A673 (cell line): ENCODE measurements around the gene ZBTB16. TPM values are rescaled to one million over a fixed set of nuclear protein-coding genes. Genes with fewer than 3 reads are reported as not detected.

Source experiments
- BruUV-seq: library from RNA; stranded (reverse); fragments of 400-500 nt; replicated peaks from 2 replicates; lab custom pipeline; 2021; lab: Mats Ljungman, UMichigan
- CTCF ChIA-PET: fragments of 300-600 bp; sonication (Branson Sonifier 250); formaldehyde crosslinking; loops from one replicate; lab custom pipeline; 2022; ENCODE audit warnings: antibody characterized with exemption; lab: Charles Lee
- POLR2A ChIA-PET: fragments of 300-600 bp; sonication (Branson Sonifier 250); formaldehyde crosslinking; loops from one replicate; lab custom pipeline; 2022; ENCODE audit warnings: antibody characterized with exemption; ENCODE audit not compliant: low non-redundant PET; lab: Charles Lee
- DNase-seq: peaks from one replicate; pipeline ENCODE4 v3.0.0-alpha.2; 2015; ENCODE audit warnings: low spot score
- H3K27ac ChIP-seq: fragments of 200-600 bp; sonication (generic); 2 replicates; pipeline ENCODE4 v1.5.1; 2016; ENCODE audit warnings: mixed run types, low read depth, mild to moderate bottlenecking, mixed read lengths, antibody characterized with exemption, low read length; ENCODE audit not compliant: poor library complexity, severe bottlenecking
- H3K27me3 ChIP-seq: fragments of 200-600 bp; sonication (generic); replicated peaks from 2 replicates; pipeline ENCODE4 v1.6.1; 2017; ENCODE audit warnings: mixed run types, low read depth, mild to moderate bottlenecking, mixed read lengths, antibody characterized with exemption, low read length; ENCODE audit not compliant: insufficient read depth, poor library complexity
- H3K36me3 ChIP-seq: fragments of 200-600 bp; sonication (generic); 2 replicates; pipeline ENCODE4 v1.6.1; 2016; ENCODE audit warnings: mixed run types, mild to moderate bottlenecking, mixed read lengths, antibody characterized with exemption, low read length; ENCODE audit not compliant: insufficient read depth, poor library complexity, severe bottlenecking
- H3K4me1 ChIP-seq: fragments of 200-600 bp; sonication (generic); 2 replicates; pipeline ENCODE4 v1.6.1; 2017; ENCODE audit warnings: mixed run types, mild to moderate bottlenecking, mixed read lengths, antibody characterized with exemption, low read length; ENCODE audit not compliant: insufficient read depth, poor library complexity, severe bottlenecking
- H3K4me3 ChIP-seq: fragments of 200-600 bp; sonication (generic); 2 replicates; pipeline ENCODE4 v1.5.1; 2016; ENCODE audit warnings: low read depth, mixed run types, mild to moderate bottlenecking, mixed read lengths, low read length; ENCODE audit not compliant: poor library complexity, severe bottlenecking
- H3K9me3 ChIP-seq: fragments of 200-600 bp; sonication (generic); 2 replicates; pipeline ENCODE4 v1.6.1; 2016; ENCODE audit warnings: mixed run types, low read depth, mild to moderate bottlenecking, mixed read lengths, antibody characterized with exemption, low read length; ENCODE audit not compliant: poor library complexity, severe bottlenecking
- EZH2 ChIP-seq: fragments of 200-600 bp; sonication (generic); IDR thresholded peaks from 2 replicates; pipeline ENCODE4 v1.6.1; 2017; ENCODE audit warnings: borderline replicate concordance, low read depth, mild to moderate bottlenecking, mixed read lengths, antibody characterized with exemption, low read length; ENCODE audit not compliant: poor library complexity, severe bottlenecking
- intact Hi-C: fragments of 100-400 bp; cut with micrococcal nuclease; formaldehyde crosslinking; loops from one replicate; pipeline ENCODE4 v1.10.0; 2022; ENCODE audit not compliant: unreplicated experiment
- total RNA-seq: library from RNA; stranded (reverse); gene quantifications from 2 replicates; pipeline ENCODE4 v1.2.3, GENCODE V29; 2021
- TF ChIP-seq, protein P1 (sequence below): fragments of 300-800, 200-600 bp; sonication (generic); conservative IDR thresholded peaks from 2 replicates; pipeline ENCODE4 v1.5.1; 2017; ENCODE audit warnings: low read depth, mild to moderate bottlenecking, antibody characterized with exemption, low read length, moderate library complexity, mixed read lengths

Gene ZBTB16
- total RNA-seq, 1 experiment from 2014 or later, result 12.0 TPM

DNA sequence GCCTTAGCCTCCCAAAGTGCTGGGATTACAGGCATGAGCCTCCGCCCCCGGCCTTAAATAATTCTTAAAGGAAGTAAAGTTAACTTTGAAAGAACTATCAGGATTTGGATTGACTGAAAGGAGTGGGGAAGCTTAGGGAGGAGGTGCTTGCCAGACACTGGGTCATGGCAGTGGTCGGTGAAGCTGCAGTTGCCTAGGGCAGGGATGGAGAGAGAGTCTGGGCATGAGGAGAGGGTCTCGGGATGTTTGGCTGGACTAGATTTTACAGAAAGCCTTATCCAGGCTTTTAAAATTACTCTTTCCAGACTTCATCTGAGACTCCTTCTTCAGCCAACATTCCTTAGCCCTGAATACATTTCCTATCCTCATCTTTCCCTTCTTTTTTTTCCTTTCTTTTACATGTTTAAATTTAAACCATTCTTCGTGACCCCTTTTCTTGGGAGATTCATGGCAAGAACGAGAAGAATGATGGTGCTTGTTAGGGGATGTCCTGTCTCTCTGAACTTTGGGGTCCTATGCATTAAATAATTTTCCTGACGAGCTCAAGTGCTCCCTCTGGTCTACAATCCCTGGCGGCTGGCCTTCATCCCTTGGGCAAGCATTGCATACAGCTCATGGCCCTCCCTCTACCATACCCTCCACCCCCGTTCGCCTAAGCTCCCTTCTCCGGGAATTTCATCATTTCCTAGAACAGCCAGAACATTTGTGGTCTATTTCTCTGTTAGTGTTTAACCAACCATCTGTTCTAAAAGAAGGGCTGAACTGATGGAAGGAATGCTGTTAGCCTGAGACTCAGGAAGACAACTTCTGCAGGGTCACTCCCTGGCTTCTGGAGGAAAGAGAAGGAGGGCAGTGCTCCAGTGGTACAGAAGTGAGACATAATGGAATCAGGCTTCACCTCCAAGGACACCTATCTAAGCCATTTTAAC, 236.4 kb downstream of the ZBTB16 start, which contains the start of gene NNMT:
Gene NNMT (plus strand): TSS at position 724 of the 929 bp plus-strand sequence. CDS start 158 bp downstream, at position 882.
- BruUV-seq, result no TSS peak
- intact Hi-C loops, result no loop called here
- TF ChIP-seq, protein P1, sequence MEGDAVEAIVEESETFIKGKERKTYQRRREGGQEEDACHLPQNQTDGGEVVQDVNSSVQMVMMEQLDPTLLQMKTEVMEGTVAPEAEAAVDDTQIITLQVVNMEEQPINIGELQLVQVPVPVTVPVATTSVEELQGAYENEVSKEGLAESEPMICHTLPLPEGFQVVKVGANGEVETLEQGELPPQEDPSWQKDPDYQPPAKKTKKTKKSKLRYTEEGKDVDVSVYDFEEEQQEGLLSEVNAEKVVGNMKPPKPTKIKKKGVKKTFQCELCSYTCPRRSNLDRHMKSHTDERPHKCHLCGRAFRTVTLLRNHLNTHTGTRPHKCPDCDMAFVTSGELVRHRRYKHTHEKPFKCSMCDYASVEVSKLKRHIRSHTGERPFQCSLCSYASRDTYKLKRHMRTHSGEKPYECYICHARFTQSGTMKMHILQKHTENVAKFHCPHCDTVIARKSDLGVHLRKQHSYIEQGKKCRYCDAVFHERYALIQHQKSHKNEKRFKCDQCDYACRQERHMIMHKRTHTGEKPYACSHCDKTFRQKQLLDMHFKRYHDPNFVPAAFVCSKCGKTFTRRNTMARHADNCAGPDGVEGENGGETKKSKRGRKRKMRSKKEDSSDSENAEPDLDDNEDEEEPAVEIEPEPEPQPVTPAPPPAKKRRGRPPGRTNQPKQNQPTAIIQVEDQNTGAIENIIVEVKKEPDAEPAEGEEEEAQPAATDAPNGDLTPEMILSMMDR, result no peak
- no peak for TF ChIP-seq EZH2
- H3K27ac ChIP-seq, result no peak within 1 kb of the TSS
- POLR2A ChIA-PET, result interaction anchor here (0.6 kb wide), 1 partner anchor 64 kb away, joined by 4 read pairs; no protein-coding TSS in a partner anchor
- no peak for DNase-seq
- no peaks in the 10 kb centered on the region for H3K9me3 ChIP-seq
- no peaks in the 10 kb centered on the region for H3K36me3 ChIP-seq
- H3K4me3 ChIP-seq, result no peak within 1 kb of the TSS
- no peaks in the 10 kb centered on the region for H3K4me1 ChIP-seq
- CTCF ChIA-PET, result interaction anchor here (0.5 kb wide), 1 partner anchor 444 kb away, joined by 4 read pairs; no protein-coding TSS in a partner anchor
- peaks cover 8% of the 10 kb centered on the region for H3K27me3 ChIP-seq

DNA sequence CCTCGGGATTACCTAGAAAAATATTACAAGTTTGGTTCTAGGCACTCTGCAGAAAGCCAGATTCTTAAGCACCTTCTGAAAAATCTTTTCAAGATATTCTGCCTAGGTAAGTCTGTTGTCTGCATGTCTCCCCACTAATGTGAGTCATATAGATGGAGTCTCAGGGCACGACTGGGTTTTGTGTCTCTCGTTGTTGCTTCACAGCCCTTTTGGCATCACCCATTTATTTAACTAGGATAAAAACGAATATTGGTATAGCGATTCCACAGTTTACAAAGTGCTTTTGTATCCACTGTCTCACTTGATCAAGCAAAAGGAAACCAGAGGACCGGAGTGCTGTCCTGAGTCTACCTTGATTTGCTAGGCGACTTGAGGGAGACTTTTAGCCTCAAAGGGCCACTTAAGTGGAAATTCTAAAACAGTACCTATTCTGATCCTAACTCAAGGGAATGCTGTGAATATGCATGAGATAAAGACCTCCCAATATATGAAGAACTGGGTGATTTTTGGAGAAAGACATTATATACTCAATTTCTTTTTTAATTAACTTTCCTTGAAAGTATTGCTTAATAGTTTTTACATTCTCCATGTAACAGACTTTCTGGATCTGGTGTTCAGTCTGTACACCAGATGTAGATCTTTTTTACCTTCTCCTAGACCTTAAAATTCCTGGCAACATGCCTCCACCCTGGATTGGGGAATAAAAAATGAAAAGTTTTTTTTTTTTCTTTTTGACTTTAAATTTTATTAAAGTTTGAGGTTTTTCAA, 237.3 kb downstream of the ZBTB16 start:
- DNase-seq, result no peak
- Histone ChIP-seq H3K4me3 (no peak overlapping the region), H3K4me1 (no peaks in the 10 kb centered on the region), H3K9me3 (no peaks in the 10 kb centered on the region), H3K36me3 (no peaks in the 10 kb centered on the region), H3K27me3 (peaks cover 1% of the 10 kb centered on the region), H3K27ac (no peak overlapping the region)
- BruUV-seq, result no TSS peak
- TF ChIP-seq, protein P1, result no peak
- TF ChIP-seq EZH2, result no peak
- intact Hi-C loops, result no loop called here
- ChIA-PET POLR2A (interaction anchor here (0.6 kb wide), 1 partner anchor 65 kb away, joined by 4 read pairs; no protein-coding TSS in a partner anchor), CTCF (no interaction called here)
